Activated naive CD4-positive, alpha-beta T cell treated with anti-CD3 and anti-CD28 coated beads, Interleukin-2, amount 50 U/mL, for 24 hours (primary cell): Measurements from ENCODE around the gene CEBPZ.
"Not testable (repeated sequence)": the region's sequence is repeated elsewhere in the genome, so short reads cannot be mapped to it uniquely, and the experiment has no call there.

ENCODE experiments used
- H3K27ac Mint-ChIP-seq: one replicate; pipeline ENCODE4 v1.8.0; 2021; ENCODE audit warnings: mild to moderate bottlenecking, mixed read lengths
- H3K27me3 Mint-ChIP-seq: one replicate; pipeline ENCODE4 v1.8.0; 2021; ENCODE audit warnings: mixed read lengths
- H3K36me3 Mint-ChIP-seq: one replicate; pipeline ENCODE4 v1.8.0; 2021; ENCODE audit warnings: mixed read lengths
- H3K4me1 Mint-ChIP-seq: one replicate; pipeline ENCODE4 v1.8.0; 2021; ENCODE audit warnings: mixed read lengths
- H3K4me3 Mint-ChIP-seq: one replicate; pipeline ENCODE4 v1.8.0; 2021; ENCODE audit warnings: mild to moderate bottlenecking, mixed read lengths
- H3K9me3 Mint-ChIP-seq: one replicate; pipeline ENCODE4 v1.8.0; 2021; ENCODE audit warnings: mixed read lengths

Gene CEBPZ

DNA sequence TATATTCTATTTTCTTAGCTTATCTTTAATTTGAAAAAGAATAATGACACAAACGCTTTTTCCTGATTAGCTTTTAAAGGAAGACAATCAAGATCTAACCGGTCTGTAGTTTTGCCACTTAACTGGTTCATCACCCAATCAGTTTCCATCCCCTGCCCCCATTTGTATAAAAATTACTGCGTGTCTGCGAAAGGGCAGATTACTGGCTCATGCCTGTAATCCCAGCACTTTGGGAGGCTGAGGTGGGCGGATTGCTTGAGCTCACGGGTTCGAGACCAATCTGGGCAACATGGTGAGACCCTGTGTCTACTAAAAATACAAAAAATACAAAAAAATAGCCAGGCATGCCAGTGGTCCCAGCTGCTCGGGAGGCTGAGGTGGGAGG lies 32.7 kb downstream of the CEBPZ start:
- Mint-ChIP-seq H3K4me3 (no peak overlapping the region), H3K27me3 (no peaks in the 10 kb centered on the region), H3K9me3 (no peaks in the 10 kb centered on the region), H3K36me3 (peaks cover 18% of the 10 kb centered on the region), H3K27ac (peak overlapping the region; percentile 23), H3K4me1 (peaks cover 43% of the 10 kb centered on the region)

DNA sequence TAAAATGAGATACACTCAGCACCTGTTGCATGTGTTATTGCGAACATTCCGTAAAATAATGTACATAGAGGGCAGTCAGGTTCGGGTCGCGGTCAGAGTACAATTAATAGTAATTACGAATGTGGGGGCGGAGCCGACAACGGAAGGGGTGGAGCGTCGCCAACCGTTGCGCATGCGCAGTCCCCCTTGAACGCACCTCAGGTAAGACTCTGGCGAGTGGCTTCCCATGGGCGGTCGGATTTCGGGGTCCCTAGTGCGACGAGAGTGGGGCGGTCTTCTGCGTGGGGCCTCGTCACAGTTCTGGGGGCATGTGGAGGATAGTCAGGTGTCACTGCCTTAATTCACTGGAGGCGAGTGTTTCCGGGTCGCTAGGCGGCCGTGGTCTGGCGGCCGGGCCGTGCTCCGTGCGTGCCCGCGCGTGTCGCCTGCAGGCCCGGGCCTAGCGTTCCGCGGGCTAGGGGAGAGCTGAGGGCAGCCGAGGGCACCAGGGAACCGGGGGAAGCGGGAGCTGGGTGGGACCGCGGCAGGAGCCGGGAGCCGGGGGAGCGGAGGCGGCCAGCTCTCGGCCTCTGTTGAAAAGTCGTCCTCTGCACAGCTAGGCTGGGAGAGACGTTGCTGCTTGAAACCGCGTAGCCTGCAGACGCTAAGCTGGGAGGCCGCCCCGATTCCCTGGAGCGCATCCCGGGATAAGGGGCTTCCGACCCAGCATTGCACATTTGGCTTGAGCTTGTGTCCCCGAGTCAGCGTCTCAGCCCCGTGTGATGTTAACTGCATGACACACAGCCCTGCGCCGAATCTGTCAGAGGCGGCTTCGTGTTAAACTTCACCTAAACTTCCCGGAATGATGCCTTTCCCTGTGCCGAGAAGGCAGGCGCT lies 34.8 kb downstream of the CEBPZ start, which contains the start of gene CEBPZOS:
Gene CEBPZOS (plus strand): TSS at position 177 of the 876 bp plus-strand sequence. CDS start 3,209 bp downstream, outside the sequence.
- Mint-ChIP-seq H3K27me3 (no peaks in the 10 kb centered on the region), H3K4me3 (peak within 1 kb of the TSS; percentile 96), H3K27ac (peak within 1 kb of the TSS; percentile 99), H3K36me3 (peaks cover 7% of the 10 kb centered on the region), H3K9me3 (no peaks in the 10 kb centered on the region), H3K4me1 (peaks cover 36% of the 10 kb centered on the region)

DNA sequence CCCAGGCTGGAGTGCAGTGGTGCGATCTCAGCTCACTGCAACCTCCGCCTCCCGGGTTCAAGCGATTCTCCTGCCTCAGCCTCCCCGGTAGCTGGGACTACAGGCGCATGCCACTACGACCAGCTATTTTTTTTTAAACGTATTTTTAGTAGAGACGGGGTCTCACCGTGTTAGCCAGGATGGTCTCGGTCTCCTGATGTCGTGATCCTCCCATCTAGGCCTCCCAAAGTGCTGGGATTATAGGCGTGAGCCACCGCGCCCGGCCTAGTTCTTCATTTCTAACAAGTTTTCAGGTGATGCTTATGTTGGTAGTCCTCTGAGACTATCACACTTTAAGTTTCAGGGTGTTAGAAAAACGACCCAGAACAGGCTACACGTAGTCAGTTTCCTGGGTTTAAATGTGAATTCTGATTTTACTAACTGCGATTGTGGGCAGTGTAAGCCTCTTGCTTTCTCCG lies 35.5 kb downstream of the CEBPZ start:
- Mint-ChIP-seq H3K4me1 (peaks cover 30% of the 10 kb centered on the region), H3K27ac (peak overlapping the region; percentile 99), H3K4me3 (peak overlapping the region; percentile 96)
- H3K9me3 Mint-ChIP-seq, H3K27me3 Mint-ChIP-seq, H3K36me3 Mint-ChIP-seq: not testable (repeated sequence)

DNA sequence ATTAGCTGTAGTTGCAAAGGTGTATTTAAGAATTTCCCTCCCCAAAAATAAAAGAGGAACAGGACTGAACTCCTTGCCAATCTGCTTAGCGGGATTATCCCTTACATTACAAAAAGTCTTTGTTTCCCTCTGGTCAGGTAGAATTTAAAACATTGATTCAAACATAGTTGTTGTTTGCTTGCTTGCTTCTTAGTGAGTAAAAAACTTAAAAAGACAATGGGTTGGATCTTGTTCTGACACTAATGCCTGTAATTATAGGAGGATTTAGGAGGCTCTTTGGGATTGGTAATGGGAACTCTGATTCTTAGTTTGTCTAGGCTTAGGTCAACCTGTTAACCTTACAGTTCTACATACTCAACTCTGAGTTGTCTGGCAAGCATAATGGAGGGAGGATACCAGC lies 38.8 kb downstream of the CEBPZ start:
- peaks cover 11% of the 10 kb centered on the region for H3K4me1 Mint-ChIP-seq
- no peak overlapping the region for H3K27ac Mint-ChIP-seq
- no peak overlapping the region for H3K4me3 Mint-ChIP-seq
- H3K9me3 Mint-ChIP-seq: no peaks in the 10 kb centered on the region
- no peaks in the 10 kb centered on the region for H3K27me3 Mint-ChIP-seq
- H3K36me3 Mint-ChIP-seq: peaks cover 2% of the 10 kb centered on the region

DNA sequence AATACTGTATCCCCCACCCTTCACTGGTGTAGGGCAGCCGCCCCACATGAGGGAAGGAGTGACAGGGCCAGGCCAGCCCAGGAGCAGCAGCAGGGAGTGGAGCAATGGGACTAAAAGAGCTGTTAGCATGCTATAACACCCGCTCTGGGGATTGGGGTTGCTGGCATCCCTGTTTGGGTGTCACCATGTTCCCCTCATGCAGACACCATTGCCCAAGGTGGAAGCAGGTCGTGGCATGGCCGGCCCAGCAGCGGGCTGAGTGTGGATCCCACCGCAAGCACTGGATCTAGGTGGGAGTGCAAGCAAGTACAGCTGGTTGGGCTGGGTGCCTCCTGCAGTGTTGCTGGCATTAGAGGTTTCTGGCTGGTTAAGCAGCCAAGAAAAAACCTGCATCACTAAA lies 39.6 kb downstream of the CEBPZ start:
- no peak overlapping the region for H3K4me3 Mint-ChIP-seq
- H3K36me3 Mint-ChIP-seq: peaks cover 2% of the 10 kb centered on the region
- no peak overlapping the region for H3K27ac Mint-ChIP-seq
- no peaks in the 10 kb centered on the region for H3K9me3 Mint-ChIP-seq
- peaks cover 5% of the 10 kb centered on the region for H3K4me1 Mint-ChIP-seq
- H3K27me3 Mint-ChIP-seq: no peaks in the 10 kb centered on the region

DNA sequence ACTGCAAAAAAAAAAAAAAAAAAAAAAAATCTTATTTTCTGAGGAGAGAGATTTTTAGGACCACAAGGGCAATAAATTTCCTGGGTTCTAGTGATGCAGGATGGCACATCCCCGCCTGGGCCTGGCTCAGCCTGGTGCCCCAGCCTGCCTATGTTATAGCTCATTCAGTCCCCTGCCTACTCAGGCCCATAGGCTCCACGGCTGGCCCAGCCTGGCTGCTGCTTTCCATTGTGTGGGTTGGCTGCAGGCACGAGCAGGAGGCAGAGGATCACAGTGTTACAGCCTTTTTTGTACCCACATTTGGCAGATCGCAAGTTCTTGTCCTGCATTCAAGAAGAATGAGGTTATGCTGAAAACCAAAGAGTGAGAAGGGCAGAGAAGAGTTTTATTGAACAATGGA lies 40.1 kb downstream of the CEBPZ start:
- no peak overlapping the region for H3K27ac Mint-ChIP-seq
- no peaks in the 10 kb centered on the region for H3K27me3 Mint-ChIP-seq
- H3K4me1 Mint-ChIP-seq: peaks cover 3% of the 10 kb centered on the region
- H3K36me3 Mint-ChIP-seq: peaks cover 1% of the 10 kb centered on the region
- no peak overlapping the region for H3K4me3 Mint-ChIP-seq
- no peaks in the 10 kb centered on the region for H3K9me3 Mint-ChIP-seq

DNA sequence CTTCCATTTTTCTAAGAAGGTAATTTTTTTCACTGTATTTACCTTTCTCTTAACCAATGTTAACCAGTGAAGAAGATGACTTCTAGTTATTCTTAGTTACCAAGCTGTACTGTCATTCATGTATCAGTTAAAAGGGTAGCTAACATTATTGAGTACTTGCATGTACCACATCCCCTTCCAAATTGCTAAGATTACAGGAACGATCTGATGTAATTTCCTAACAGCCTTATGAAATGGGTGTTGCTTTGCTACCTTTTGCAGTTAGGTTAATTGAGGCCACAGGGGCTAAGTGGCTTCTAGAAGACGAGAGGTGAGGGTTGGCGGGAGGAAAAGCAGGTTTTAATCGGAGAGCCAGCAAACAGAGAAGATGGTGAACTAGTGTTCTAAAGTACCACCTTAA lies 41.1 kb downstream of the CEBPZ start:
- no peaks in the 10 kb centered on the region for H3K9me3 Mint-ChIP-seq
- no peaks in the 10 kb centered on the region for H3K36me3 Mint-ChIP-seq
- H3K27ac Mint-ChIP-seq: no peak overlapping the region
- H3K4me3 Mint-ChIP-seq: no peak overlapping the region
- no peaks in the 10 kb centered on the region for H3K4me1 Mint-ChIP-seq
- no peaks in the 10 kb centered on the region for H3K27me3 Mint-ChIP-seq

DNA sequence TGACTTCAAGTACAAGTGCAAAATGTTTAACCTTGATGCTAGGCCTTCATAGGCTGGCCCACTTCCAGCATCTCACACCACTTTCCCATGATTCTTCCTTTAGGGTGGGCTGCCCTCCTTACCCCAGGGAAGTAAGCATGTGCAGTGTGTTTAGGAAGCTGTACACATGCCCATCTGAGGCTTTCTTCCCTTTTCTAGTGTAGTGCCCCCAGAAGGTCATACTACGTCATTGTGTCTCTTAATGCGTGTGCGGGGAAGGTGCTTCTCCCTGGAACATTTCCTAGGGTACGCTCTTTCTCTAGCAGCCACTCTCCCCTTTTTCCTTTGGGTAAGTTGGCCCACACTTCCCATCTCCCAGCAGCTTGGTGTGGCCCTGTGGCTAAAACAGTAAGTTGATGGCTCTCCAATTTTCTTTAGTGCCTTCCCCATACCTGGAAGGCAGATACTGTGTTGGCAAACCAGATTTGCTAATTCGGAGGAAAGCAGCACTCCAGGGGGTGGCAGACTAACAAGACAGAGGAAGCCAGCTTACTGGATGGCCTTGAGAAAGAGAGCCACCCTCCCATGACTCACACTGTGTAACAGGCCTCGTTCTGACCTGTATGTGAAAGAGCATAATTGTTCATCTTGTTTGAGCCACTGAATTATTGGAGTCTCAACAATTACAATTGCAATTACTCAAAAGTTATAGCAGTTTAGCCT lies 41.8 kb downstream of the CEBPZ start:
- no peaks in the 10 kb centered on the region for H3K4me1 Mint-ChIP-seq
- H3K36me3 Mint-ChIP-seq: no peaks in the 10 kb centered on the region
- H3K9me3 Mint-ChIP-seq: no peaks in the 10 kb centered on the region
- no peak overlapping the region for H3K27ac Mint-ChIP-seq
- H3K4me3 Mint-ChIP-seq: no peak overlapping the region
- peaks cover 1% of the 10 kb centered on the region for H3K27me3 Mint-ChIP-seq

DNA sequence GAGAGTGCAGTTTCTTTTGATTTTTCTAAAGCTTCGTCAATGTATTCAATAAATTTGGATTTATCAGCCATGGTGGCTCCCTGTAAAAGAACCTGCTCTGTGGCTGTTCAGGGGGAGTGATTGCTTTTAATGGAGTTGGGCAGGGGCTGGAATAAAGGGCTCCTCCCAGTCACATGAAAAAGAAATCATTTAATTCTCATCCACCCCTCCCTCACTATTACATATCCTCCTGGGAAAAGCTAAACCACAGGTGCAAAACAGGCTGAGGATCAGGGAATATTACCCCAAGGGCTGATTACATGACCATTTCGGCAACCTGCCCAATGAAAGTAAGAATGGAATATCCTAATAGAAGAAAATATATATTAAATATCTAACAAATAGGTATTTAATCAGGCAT lies 42.8 kb downstream of the CEBPZ start, which contains the start of gene SULT6B1:
Gene SULT6B1 (minus strand): TSS at position 101 of the 400 bp plus-strand sequence. CDS start 30 bp downstream, at position 71.
- Mint-ChIP-seq H3K4me1 (no peaks in the 10 kb centered on the region), H3K27ac (no peak within 1 kb of the TSS), H3K36me3 (no peaks in the 10 kb centered on the region), H3K27me3 (peaks cover 1% of the 10 kb centered on the region), H3K4me3 (no peak within 1 kb of the TSS), H3K9me3 (no peaks in the 10 kb centered on the region)

DNA sequence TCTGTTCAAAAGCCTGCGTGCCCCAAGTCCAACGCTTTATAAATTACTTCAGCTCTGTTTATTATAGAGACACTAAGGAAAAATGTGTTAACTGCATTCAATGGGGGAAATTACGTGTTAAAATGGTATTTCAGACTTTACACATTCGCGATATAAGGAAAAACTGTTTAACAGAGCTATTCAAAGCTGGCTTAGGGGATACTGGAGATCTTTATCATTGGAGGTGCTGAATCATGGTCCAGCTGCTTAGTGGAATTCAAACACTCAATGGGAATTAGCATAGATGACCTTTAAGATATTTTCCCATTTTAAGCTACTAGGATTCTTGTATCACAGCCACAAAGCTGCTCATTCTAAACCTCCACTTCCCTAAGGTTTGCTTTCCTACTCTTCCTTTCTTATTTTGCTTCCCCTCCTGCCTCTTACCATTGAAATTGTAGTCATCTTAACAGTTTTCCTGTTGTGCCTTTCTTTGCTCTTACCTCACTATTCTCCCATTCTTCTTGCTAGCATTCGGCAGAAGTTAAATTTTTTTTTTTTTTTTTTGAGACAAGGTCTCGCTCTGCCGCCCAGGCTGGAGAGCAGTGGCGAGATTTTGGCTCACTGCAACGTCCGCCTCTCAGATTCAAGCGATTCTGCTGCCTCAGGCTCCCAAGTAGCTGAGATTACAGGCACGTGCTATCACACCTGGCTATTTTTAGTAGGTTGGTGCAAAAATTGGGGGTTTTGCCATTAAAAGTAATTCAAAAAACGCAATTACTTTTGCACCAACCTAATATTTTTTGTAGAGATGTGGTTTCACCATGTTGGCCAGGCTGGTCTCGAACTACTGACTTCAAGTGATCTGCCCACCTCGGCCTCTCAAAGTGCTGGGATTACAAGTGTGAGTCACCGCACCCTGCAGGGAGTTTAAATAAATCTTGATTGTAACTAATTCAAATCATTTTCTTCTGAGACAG lies 49.4 kb downstream of the CEBPZ start:
- Mint-ChIP-seq H3K4me1 (no peaks in the 10 kb centered on the region), H3K36me3 (no peaks in the 10 kb centered on the region), H3K27me3 (peaks cover 4% of the 10 kb centered on the region), H3K9me3 (no peaks in the 10 kb centered on the region), H3K27ac (no peak overlapping the region), H3K4me3 (no peak overlapping the region)

DNA sequence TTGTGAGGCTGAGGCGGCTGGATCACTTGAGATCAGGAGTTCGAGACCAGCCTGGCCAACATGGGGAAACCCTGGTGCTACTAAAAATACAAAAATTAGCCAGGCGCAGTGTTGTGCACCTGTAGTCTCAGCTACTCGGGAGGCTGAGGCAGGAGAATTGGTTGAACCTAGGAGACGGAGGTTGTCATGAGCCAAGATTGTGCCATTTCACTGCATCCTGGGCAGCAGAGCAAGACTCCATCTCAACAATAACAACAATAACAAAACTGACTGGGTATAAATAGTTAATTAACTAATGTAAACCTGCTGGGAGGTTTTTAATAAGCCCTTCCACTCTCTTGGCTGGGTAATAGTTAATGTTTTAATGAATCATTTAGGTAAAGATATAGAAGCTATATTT lies 50.8 kb downstream of the CEBPZ start:
- H3K27me3 Mint-ChIP-seq: peaks cover 4% of the 10 kb centered on the region
- no peaks in the 10 kb centered on the region for H3K4me1 Mint-ChIP-seq
- no peaks in the 10 kb centered on the region for H3K36me3 Mint-ChIP-seq
- no peaks in the 10 kb centered on the region for H3K9me3 Mint-ChIP-seq
- H3K4me3 Mint-ChIP-seq: no peak overlapping the region
- H3K27ac Mint-ChIP-seq: no peak overlapping the region

DNA sequence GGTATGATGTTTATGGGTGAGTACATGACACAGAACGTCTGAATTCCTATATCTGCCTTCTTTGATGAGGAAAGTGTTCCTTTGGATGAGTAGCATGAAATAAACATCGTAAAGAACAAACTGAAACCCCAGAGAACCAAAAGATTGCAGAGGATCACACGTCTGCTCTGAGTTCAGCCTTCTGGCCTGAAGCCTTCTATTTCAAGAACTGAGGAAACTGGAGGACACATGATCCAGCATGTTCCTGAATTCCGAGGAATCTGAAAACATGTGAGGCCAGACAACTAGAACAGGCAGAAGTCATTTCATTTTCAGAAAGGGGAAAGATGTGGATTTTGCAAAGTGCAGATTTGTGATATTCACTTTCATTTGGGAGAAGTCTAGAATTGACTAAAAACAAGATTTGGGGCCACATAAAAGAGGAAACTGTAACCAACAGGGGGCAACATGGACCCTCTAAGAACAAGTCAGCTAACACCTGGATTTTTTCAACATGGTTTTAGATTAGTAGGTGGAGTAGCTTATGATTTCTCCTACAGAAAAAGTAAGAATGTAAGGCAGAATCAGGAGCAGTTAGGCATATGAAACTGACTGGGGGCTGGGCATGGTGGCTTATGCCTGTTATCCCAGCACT lies 51.3 kb downstream of the CEBPZ start:
- H3K9me3 Mint-ChIP-seq: no peaks in the 10 kb centered on the region
- no peak overlapping the region for H3K27ac Mint-ChIP-seq
- no peaks in the 10 kb centered on the region for H3K36me3 Mint-ChIP-seq
- no peaks in the 10 kb centered on the region for H3K4me1 Mint-ChIP-seq
- no peak overlapping the region for H3K4me3 Mint-ChIP-seq
- H3K27me3 Mint-ChIP-seq: peaks cover 4% of the 10 kb centered on the region

DNA sequence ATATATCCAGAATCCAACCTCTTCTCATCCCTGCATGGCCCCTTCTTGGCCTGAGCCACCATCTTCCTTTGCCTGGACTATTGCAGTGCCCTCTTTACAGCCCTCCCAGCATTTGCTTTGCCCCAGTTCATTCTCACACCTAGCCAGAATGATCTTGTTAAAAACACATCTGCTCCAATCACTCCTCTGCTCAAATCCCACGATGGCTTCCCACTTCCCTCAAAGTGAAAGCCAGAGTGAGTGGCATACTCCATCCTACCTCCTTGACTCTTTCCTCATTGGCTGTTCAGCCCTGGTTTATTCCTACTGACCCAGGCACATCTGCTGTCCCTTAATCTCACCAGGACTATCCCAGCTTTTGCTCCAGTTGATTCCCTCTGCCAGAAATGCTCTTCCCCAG lies 57.7 kb downstream of the CEBPZ start:
- Mint-ChIP-seq H3K27ac (no peak overlapping the region), H3K27me3 (no peaks in the 10 kb centered on the region), H3K9me3 (no peaks in the 10 kb centered on the region), H3K4me1 (no peaks in the 10 kb centered on the region), H3K4me3 (no peak overlapping the region), H3K36me3 (no peaks in the 10 kb centered on the region)

DNA sequence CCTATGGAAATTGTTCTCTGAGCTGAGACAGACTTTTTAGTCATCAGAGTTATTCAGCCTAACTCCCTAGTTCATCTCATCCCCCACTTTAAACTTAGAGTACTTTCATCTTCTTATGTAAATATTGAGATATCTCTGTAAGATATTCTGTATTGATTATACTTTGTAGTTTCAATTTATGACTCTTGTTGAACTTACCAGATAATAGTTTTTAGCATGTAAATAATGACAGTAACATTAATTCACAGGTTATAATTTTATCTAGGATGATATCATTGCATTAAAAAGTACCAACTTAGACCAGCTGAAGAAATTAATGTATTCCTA lies 59.8 kb downstream of the CEBPZ start:
- H3K27me3 Mint-ChIP-seq: no peaks in the 10 kb centered on the region
- H3K27ac Mint-ChIP-seq: no peak overlapping the region
- peaks cover 1% of the 10 kb centered on the region for H3K4me1 Mint-ChIP-seq
- no peak overlapping the region for H3K4me3 Mint-ChIP-seq
- H3K36me3 Mint-ChIP-seq: no peaks in the 10 kb centered on the region
- H3K9me3 Mint-ChIP-seq: no peaks in the 10 kb centered on the region
